Panc1 (cell line): ENCODE data around the gene PSTK.

Source experiments
- CTCF ChIP-seq: fragments of 450-650 bp; IDR thresholded peaks from 2 replicates; pipeline ENCODE4 v1.5.1; 2017; ENCODE audit warnings: mild to moderate bottlenecking
- POLR2AphosphoS5 ChIP-seq: IDR thresholded peaks from 2 replicates; pipeline ENCODE4 v1.6.1; 2012; ENCODE audit warnings: mild to moderate bottlenecking, low read depth, low read length, moderate library complexity
- REST ChIP-seq, 2 experiments: IDR thresholded peaks; 2 replicates each; pipeline ENCODE4 v1.6.1; 2011 to 2012; ENCODE audit warnings: low read depth in 2 of 2, control low read depth in 1 of 2, low read length in 1 of 2, mild to moderate bottlenecking in 1 of 2, moderate library complexity in 1 of 2; ENCODE audit not compliant: insufficient read depth in 1 of 2
- TCF7L2 ChIP-seq: IDR thresholded peaks from 2 replicates; pipeline ENCODE4 v1.6.1; 2011; ENCODE audit warnings: mild to moderate bottlenecking, low read depth, low read length, inconsistent platforms

- no peak for TF ChIP-seq CTCF
- no peak for TF ChIP-seq POLR2AphosphoS5
- TF ChIP-seq REST (IDR thresholded peaks at IDR 0.05; ENCODE audit: insufficient read depth in 1 of 2, low read depth in 2 of 2, low read length in 1 of 2) = no peak
- no peak for TF ChIP-seq TCF7L2
These were observed 29.1 kb downstream of the PSTK start for GRCh38 chr10:123009105-123009820.
